Non-pigmented ciliary epithelial cell (primary cell): ENCODE data around the gene NELFB.

Experiments used
- DNase-seq: peaks from one replicate; pipeline ENCODE4 v3.0.0-alpha.2; 2010; ENCODE audit warnings: low read depth

Gene NELFB

DNA sequence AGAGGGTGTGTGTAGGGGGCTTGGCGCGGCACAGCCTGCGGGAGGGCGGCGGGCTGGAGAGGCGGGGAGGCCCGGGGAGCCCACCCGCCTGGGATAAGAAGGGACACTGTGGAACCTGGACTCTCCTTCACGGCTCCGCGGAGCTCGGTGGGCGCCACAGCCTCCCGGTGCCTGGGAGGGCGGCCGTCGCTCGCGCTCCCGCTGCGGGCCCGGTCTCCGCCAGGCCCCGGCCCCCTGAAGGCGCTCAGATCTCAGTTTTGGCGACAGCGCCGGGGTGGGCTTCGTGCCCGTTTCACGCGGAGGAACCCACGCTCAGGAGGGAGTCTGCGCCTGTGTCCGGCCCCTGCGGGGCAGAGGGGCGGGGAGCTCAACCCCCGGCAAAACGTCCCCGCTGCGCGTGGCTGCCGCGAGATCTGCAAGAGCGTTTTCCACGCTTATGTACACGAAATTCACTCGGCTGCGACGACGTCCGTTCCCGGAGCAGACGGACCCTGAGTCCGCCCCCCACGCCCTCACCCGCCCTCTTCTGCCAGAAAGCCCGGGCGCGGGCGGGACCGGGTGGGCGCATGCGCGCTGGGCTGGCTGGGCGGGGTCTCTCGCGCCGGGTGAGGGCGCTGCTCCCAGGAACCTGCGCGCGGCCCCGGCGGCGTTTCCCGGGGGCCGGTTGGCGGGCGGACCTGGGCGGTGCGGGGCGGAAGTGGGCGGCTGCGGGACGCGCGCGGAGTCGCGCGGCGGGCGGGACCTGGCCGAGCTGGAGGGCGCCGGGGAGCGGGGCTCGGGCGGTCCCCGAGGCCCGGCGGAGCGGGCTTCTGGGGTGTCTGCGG is at the start of gene NELFB:
Gene NELFB, plus strand, starts transcription at position 704 of the 824 bp plus-strand sequence.
- DNase-seq: no peak

DNA sequence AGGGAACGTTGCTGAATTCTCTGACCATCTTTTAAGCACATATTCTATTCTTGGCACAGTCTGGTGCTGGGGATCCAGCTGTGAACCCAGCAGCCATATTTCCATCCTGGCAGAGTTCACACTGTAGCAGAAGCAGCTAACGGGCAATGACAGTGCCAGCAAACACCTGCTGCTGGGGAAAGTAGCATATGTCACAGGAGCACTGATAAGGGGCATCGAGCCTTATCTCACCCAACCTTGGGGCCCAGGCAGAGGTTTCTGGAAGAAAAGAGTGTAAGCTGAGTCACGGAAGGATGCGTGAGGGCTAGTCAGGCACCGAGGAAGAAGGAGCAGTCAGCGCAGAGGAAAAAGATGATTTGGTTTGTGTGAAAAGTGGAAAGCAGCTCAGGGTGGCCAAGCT is 48.5 kb upstream of the NELFB start:
- no peak for DNase-seq

GRCh38 chr9:137211532-137211931 is 43.6 kb upstream of the NELFB start:
- no peak for DNase-seq

GRCh38 chr9:137212520-137212919 is 42.6 kb upstream of the NELFB start:
- no peak for DNase-seq

GRCh38 chr9:137213160-137214060 is 41.7 kb upstream of the NELFB start:
- DNase-seq: no peak

GRCh38 chr9:137214620-137215019 is 40.5 kb upstream of the NELFB start:
- DNase-seq: no peak

DNA sequence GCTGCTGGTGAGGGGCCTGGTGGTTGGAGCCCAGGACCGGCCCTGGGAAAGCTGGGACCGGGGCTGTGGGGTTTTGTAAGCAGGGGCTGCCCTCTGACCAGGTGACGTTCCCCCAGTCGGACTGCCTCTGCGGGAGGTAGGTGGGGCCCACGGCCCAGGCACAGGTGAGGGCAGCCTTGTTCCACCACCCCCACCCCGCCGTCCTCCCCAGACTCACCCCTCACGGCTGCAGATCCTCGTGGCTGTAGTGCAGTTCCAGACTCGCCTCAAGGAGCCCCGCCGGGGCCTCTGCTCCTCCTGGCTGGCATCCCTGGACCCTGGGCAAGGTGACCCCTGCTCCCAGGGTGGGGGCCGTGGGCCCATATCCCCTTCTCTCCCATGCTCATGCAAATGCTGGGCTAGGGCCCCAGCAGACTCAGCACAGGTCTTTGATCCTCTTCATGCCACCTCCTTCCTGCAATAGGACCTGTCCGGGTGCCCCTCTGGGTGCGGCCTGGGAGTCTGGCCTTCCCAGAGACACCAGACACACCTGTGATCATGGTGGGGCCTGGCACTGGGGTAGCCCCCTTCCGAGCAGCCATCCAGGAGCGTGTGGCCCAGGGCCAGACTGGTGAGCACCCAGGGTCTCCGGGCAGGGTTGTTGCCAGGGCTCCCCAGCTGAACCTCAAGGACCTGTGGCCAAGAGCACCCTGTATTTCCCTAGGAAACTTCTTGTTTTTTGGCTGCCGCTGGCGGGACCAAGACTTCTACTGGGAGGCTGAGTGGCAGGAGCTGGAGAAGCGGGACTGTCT is 39.7 kb upstream of the NELFB start:
- no peak for DNase-seq

GRCh38 chr9:137216188-137216965 is 38.8 kb upstream of the NELFB start:
- DNase-seq: no peak

DNA sequence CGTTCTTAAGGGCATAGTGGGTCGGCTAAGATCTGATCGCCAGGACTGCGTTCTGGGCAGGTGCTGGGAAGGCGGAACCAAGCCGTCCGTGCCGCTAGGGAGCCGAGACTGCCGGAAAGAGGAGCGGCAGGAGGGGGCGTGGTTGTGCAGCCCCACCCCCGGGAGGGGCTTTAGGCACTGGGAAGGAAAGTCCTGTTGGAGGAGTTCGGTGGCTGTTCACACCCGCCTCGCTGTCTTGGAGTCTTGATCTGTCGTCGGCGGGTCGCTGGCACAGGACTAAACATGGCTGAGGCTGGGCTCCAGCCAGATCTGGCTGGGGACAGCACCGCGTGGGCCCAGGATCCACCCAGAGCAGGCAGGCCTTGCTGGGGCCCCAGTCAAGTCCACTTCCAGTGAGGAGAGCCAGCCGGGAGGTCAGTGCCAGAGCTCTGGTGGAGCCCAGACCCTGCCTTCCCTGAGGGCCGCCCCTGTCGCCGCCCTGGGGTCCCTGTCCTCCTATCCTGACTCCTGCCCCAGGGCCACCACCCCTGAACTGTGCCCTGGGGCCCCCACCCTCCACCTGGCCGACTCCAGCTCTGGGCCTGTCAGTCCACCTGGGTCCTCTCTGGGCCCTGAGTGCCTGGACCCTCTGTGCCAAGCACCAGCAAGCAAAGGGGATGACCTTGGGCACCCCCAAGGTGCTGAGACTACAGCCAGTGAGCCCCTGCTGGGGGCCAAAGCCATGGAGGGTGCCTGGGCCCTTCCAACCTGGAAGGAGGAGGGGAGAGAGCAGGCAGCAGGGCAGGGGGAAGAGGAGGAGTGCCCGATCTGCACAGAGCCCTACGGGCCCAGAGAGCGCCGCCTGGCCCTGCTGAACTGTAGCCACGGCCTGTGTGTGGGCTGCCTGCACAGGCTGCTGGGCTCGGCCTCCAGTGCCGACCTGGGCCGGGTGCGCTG is 37.6 kb upstream of the NELFB start:
- no peak for DNase-seq

DNA sequence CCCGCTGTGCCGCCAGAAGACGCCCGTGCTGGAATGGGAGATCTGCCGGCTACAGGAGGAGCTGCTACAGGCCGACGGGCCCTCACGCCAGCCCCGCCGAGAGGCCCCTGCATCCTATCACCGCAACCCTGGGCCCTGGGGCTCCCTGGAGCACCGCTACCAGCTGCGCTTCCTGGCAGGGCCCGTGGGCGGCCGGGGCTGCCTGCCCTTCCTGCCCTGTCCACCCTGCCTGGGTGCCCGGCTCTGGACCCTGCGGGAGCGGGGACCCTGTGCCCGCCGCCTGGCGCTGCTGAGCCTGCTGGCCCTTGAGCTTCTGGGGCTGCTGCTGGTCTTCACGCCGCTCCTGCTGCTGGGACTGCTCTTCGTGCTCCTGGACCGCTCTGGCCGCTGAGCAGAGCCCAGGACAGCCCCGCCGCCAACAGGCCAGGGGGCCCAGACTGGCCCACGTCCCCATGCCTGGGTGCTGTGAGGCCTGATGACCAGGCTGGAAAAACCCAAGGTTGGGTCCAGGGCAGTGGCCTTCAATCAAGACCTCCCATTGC is 36.8 kb upstream of the NELFB start:
- no peak for DNase-seq

DNA sequence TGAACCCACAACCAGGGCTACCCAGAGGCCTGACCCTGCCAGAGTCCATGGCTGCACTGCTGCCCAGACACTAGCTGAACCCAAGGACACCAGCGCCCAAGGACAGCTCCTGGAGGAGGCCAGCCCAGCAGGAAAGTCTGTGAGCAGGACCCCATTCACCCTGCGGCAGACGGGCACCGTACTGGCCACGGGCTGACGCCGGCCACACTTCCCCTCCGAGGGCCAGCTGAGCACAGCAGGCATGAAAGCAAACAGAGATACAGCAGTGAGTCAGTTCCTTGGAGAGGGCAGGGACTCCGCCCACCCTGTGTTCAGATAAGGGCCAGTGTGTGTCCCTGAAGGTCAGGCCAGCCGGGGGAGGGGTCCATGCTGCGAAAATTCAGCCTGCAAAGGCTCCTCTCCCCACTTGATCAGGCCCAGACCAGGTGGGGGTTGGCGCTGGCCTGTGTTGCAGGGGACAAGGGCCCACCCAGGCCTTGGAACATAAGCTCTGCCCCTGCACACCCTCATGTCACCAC is 36.3 kb upstream of the NELFB start:
- no peak for DNase-seq

DNA sequence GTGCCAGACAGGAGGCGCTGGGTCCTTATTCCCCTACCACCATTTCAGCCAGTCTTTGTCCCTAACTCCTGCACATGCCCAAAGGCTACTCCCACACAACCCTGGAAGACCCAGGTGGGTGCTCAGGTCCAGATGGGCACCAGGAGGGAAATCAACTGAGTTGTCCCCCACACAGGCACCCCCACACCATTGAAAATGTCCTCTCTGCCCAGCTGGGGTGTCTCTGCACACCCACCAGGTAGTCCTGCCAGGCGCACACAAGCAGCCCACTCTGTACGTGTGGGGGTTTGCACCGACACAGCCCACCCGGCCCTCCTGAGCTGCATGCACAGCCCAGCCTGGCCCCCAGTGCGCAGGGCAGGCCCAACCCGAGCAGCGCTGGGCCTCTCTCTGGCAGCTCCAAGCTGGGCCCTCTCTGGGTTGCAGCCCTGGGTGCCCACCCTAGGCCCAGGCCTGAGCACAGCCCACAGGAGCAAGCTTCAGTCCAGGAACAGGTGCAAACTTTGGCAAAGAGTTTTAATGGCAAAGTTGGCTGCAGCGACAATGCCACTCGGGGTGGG is 35.3 kb upstream of the NELFB start:
- DNase-seq: no peak

- DNase-seq: no peak
Measured at GRCh38 chr9:137220317-137221094, 34.6 kb upstream of the NELFB start.

DNA sequence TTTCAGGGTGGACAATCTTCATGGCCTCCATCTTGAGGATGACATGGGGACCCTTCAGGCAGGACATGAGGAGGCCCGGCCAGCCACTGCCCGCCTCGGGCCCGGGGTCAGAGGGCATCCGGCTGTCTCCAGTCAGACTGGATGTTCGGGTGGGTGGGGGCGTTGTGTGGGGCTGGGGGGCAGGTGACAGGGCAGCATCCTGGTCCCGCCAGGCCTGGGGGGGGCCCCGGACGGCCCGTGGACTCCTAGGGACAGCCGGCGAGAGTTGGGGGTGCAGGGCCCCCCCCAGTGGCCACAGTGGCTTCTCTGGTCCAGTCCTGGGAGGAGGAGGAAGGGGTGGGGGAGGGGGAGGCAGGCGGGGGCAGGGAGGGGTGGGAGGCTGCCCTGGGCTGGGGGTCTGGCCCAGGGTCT is 34.0 kb upstream of the NELFB start:
- DNase-seq: no peak

DNA sequence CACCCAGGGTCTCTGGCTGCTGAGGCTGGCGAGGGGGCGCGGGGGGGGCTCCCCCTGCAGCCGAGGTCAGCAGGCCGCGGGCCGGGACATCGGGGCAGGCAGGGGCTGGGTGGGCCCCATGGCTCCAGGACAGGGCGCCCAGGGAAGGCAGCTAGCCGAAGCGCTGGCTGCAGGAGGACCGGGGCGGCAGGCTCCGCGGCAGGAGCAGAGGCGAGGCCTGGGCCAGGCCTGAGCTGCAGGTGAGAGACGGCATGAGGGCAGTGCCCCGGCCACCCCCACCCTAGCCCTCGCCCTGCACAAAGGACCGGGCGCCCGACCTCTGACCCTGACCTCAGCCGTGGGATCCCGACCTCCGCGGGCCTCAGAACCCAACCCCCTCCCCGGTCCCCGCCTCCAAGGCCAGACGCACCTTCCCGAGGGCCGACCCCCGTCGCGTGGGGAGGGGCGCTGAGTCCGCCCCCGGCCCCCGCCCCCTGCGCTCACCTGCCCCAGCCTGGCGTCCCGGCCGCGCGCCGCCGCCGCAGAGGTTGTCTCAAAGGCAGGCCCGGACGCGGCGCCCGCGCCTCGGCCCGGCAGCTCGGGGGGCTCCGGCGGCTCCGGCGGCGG is 33.5 kb upstream of the NELFB start:
- no peak for DNase-seq

GRCh38 chr9:137222190-137223077 is 32.7 kb upstream of the NELFB start, which contains the start of gene RNF208:
Gene RNF208 (minus strand): TSS chr9:137222240. CDS start chr9:137221212, 1,028 bp downstream.
- DNase-seq: no peak
